Activated naive CD4-positive, alpha-beta T cell treated with anti-CD3 and anti-CD28 coated beads, Interleukin-2, amount 50 U/mL, for 72 hours (primary cell): ENCODE results near the gene BMI1. TPM values are rescaled to one million over a fixed set of nuclear protein-coding genes. Genes with fewer than 3 reads are reported as not detected.
"Not testable (repeated sequence)": the region's sequence is repeated elsewhere in the genome, so short reads cannot be mapped to it uniquely, and the experiment has no call there.

Experiments
- ATAC-seq, 2 donors: fragments of 150-1000 bp; cut with Tn5 transposase; 2 replicates each; pipeline ENCODE4 v1.10.0; 2021; ENCODE audit warnings: mild to moderate bottlenecking in 2 of 2, moderate library complexity in 2 of 2
- DNase-seq, 2 donors: peaks; one replicate each; pipeline ENCODE4 v3.0.0; 2021 to 2022; ENCODE audit warnings: low spot score in 2 of 2
- H3K27ac Mint-ChIP-seq, 2 donors: one replicate each; pipeline ENCODE4 v1.8.0; 2022; ENCODE audit warnings: mild to moderate bottlenecking in 2 of 2, mixed read lengths in 2 of 2
- H3K36me3 Mint-ChIP-seq, 2 donors: one replicate each; pipeline ENCODE4 v1.8.0; 2022; ENCODE audit warnings: mixed read lengths in 2 of 2
- H3K9me3 Mint-ChIP-seq, 2 donors: one replicate each; pipeline ENCODE4 v1.8.0; 2022; ENCODE audit warnings: mixed read lengths in 2 of 2
- total RNA-seq, 2 donors: library from RNA; stranded (reverse); gene quantifications; one replicate each; pipeline ENCODE4 v1.2.3, GENCODE V29; 2022

Gene BMI1
- total RNA-seq, 2 donors from 2014 or later, result 42.9 to 48.7 TPM

- Mint-ChIP-seq H3K27ac (no peak overlapping the region), H3K9me3 (peaks cover 3 to 5% of the 10 kb centered on the region in 2 donors), H3K36me3 (peaks cover 17 to 20% of the 10 kb centered on the region in 2 donors)
- ATAC-seq, result no peak
- DNase-seq, result no peak
Observed at GRCh38 chr10:22344249-22344648, 23.4 kb downstream of the BMI1 start.

- peaks cover 17 to 20% of the 10 kb centered on the region in 2 donors for H3K36me3 Mint-ChIP-seq
- no peak overlapping the region for H3K27ac Mint-ChIP-seq
- no peak for DNase-seq
- ATAC-seq, result no peak
- H3K9me3 Mint-ChIP-seq, result peaks cover 3 to 5% of the 10 kb centered on the region in 2 donors
Observed at GRCh38 chr10:22344781-22345300, 23.9 kb downstream of the BMI1 start.

- ATAC-seq (peak; percentile 21 to 54), DNase-seq (peak in 1 of 2 donors; percentile 50)
- Mint-ChIP-seq H3K9me3 (peaks cover 3 to 5% of the 10 kb centered on the region in 2 donors), H3K36me3 (peaks cover 17 to 20% of the 10 kb centered on the region in 2 donors), H3K27ac (no peak within 1 kb of the TSS)
Observed at GRCh38 chr10:22345301-22346095, 24.6 kb downstream of the BMI1 start, which contains the start of gene SPAG6. Gene SPAG6, plus strand, starts transcription at chr10:22345496. Its CDS starts 116 bp downstream, at chr10:22345612.

DNA sequence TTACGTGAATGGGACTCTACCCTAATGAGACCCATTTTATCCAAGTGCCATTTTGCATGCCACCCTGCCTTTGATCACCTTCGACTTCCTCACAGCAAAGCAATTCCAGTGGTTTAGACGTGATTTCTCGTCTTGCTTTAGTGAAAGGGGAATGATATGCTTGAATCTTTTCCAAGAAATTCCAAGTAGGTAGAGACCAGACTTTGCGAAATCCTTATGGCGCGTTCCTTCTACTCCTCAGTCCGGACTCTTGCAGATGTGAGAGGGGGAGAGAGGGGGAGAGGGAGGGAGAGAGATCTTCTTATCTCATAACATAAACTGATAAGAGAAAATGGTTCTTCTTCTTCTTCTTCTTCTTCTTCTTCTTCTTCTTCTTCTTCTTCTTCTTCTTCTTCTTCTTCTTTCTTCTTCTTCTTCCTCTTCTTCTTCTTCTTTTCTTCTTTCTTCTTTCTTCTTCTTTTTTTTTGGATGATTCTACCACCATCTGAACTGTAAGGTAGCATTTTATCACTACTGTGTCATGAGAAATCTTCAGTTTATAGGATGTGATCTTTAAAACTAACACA is 25.3 kb downstream of the BMI1 start:
- no peak for DNase-seq
- peaks cover 3 to 5% of the 10 kb centered on the region in 2 donors for H3K9me3 Mint-ChIP-seq
- no peak for ATAC-seq
- no peak overlapping the region for H3K27ac Mint-ChIP-seq
- H3K36me3 Mint-ChIP-seq, result peaks cover 17 to 20% of the 10 kb centered on the region in 2 donors

DNA sequence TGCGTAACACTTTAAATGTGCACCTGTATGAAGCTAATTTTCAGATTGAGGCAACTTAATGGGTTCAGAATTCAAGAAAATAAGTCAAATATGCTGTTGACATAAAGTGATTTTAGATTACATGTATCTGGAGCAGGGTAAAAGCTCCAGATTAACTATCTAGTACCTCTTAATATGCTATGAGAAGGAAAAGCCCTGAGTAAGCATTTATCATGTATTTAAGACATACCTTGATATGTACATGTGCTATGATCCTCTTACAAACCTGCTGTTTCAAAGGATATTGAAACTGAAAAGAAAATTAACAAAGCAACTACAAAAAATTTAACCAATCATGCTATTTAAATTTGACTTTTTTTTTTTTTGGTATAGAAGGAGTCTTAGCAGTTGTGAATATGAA is 28.9 kb downstream of the BMI1 start:
- Mint-ChIP-seq H3K36me3 (peaks cover 12 to 13% of the 10 kb centered on the region in 2 donors), H3K9me3 (peaks cover 3 to 5% of the 10 kb centered on the region in 2 donors), H3K27ac (no peak overlapping the region)
- no peak for ATAC-seq
- DNase-seq, result no peak

DNA sequence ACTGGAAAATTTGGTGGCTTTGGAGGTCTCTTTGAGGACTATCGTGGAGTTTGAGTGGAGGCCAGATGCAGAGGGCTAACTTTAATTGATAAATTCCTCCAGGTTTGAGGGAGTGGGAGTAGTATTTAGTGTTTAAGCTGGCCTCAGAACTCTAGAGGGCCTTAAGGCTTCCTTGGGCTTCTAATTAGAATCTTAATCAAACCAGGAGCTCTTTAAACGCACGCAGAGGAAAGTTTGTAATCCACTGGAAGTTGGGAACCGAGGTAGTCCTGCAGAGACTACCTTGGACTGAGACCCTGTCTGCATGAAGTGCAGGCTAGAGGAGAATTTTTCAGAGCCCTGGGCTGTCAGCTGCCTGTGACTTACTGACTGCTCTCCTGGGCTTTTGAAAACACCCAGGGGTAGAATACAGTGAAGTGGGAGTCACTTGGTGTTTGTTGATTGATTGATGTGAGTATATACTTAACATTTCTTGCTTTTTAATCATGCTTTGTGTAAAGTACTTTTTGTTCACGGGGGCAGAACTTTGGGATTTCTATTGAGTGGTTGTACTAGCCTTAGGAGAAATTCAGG is 30.3 kb downstream of the BMI1 start:
- ATAC-seq (no peak), DNase-seq (no peak)
- Mint-ChIP-seq H3K27ac (no peak overlapping the region), H3K9me3 (peaks cover 3 to 4% of the 10 kb centered on the region in 2 donors), H3K36me3 (peaks cover 4 to 5% of the 10 kb centered on the region in 2 donors)

DNA sequence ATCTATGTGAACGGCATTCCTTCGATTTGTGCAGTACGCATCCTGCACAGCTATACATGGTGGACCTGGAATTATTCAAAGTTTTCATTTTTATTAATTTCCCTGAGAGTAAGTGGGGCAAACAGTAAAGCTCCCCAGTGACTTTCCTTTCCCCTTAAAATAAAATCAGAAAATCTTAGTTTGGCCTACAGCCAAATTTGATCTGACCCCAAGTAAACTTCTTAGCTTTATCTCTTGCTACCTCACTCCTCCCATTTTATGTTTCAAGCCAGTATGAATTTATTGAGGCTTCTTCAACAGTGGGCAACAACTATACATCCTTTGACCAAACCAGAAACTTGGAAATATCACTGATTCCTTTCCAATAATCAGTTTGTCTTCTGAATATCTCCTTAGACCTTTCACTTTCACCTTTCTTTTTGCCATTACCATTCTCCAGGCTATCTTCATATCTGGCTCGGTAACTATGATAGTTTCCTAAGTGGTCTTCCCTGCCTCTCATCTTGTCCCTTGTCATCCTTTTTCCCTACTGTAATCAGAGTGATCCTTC is 35.5 kb downstream of the BMI1 start:
- Mint-ChIP-seq H3K9me3 (no peaks in the 10 kb centered on the region), H3K27ac (no peak overlapping the region), H3K36me3 (no peaks in the 10 kb centered on the region)
- no peak for DNase-seq
- ATAC-seq, result no peak

DNA sequence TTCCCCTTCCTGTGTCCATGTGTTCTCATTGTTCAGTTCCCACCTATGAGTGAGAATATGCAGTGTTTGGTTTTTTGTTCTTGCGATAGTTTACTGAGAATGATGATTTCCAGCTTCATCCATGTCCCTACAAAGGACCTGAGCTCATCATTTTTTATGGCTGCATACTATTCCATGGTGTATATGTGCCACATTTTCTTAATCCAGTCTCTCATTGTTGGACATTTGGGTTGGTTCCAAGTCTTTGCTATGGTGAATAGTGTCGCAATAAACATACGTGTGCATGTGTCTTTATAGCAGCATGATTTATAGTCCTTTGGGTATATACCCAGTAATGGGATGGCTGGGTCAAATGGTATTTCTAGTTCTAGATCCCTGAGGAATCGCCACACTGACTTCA is 36.9 kb downstream of the BMI1 start:
- not testable (repeated sequence) for DNase-seq, ATAC-seq, H3K36me3 Mint-ChIP-seq, H3K27ac Mint-ChIP-seq, H3K9me3 Mint-ChIP-seq

DNA sequence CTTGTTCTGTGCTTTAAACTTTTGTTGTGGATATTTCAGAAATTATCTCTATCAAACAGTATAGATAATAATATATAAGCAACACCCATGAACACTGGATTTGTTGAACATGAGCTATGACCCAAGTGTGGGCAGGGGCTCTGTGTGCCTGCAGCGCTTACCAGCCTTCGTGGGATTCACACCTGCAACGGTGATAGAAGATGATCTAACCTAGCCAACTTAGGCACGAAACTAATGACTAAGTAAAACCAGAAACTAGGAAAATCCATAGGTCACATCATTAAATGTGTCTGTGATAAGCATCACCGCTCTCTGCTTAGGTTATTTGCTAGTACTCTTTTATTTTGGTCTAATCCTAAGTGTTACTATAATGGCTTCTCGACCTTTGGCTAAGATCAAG is 42.4 kb downstream of the BMI1 start:
- no peaks in the 10 kb centered on the region for H3K36me3 Mint-ChIP-seq
- ATAC-seq (peak; percentile 41 to 73), DNase-seq (no peak)
- H3K27ac Mint-ChIP-seq, result no peak overlapping the region
- no peaks in the 10 kb centered on the region for H3K9me3 Mint-ChIP-seq

DNA sequence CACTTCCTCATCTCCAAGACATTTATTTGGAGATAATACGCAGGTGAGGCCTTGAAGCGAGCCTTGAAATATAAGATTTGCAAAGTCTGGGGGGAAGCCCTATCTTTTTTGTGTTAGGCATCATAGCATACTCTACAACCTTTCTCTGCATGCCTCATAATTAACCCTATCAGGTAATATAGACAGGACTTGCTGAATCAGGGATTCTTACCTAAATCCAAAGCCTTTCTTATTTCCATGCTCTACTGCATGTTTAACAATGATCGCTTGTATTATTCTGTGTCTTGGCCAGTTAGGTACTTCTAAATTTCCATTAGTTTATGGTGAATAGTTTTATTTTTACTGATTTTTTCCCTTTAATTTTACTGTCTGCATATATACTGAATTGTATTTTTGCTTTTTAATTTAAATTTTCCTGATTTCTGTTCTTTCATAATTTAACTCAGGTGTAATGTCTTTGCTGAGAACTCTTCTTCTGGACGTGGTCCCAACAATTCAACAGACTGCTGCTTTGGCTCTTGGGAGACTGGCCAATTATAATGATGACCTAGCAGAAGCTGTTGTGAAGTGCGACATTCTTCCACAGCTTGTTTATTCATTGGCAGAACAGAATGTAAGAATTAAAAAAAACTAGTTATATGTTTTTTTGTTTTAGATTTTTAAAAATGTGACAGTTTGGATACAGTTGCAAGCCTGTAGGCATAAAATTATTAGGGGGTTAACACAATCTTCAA is 43.7 kb downstream of the BMI1 start:
- Mint-ChIP-seq H3K9me3 (no peaks in the 10 kb centered on the region), H3K27ac (no peak overlapping the region), H3K36me3 (no peaks in the 10 kb centered on the region)
- DNase-seq (no peak), ATAC-seq (no peak)

GRCh38 chr10:22365233-22365632 is 44.3 kb downstream of the BMI1 start:
- ATAC-seq, result peak; percentile 31 to 48
- no peaks in the 10 kb centered on the region for H3K9me3 Mint-ChIP-seq
- DNase-seq, result no peak
- no peaks in the 10 kb centered on the region for H3K36me3 Mint-ChIP-seq
- no peak overlapping the region for H3K27ac Mint-ChIP-seq

GRCh38 chr10:22365644-22366434 is 44.9 kb downstream of the BMI1 start:
- H3K9me3 Mint-ChIP-seq, result no peaks in the 10 kb centered on the region

GRCh38 chr10:22366435-22366703 is 45.5 kb downstream of the BMI1 start:
- ATAC-seq (no peak), DNase-seq (no peak)
- Mint-ChIP-seq H3K27ac (peak overlapping the region in 1 of 2 donors; percentile 48), H3K36me3 (no peaks in the 10 kb centered on the region), H3K9me3 (no peaks in the 10 kb centered on the region)

More at GRCh38 chr10:22365644-22366434, 44.9 kb downstream of the BMI1 start:
- ATAC-seq (no peak), DNase-seq (no peak)
- Mint-ChIP-seq H3K36me3 (no peaks in the 10 kb centered on the region), H3K27ac (no peak overlapping the region)

DNA sequence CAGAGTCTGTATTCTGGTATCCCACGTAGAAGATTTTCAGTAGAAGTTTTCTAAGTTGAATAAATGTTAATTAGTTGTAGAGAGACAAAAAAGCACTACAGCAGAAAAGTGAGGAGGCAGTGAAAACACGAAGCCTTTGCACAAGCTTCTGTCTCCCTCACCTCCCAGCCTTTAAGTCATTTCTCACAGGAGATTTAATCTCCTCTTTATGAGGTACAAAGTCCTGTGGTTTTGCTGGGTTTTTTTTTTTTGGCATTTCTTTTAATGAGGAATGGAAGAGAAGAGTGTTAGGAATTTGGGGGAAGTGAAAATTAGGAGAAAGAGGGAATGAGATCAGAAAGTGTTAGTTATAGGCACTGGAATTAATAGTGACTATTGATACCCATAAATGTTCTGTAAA is 45.9 kb downstream of the BMI1 start:
- Mint-ChIP-seq H3K27ac (peak overlapping the region; percentile 48 to 52), H3K9me3 (no peaks in the 10 kb centered on the region)

GRCh38 chr10:22367471-22367870 is 46.6 kb downstream of the BMI1 start:
- no peak overlapping the region for H3K27ac Mint-ChIP-seq
- H3K36me3 Mint-ChIP-seq, result no peaks in the 10 kb centered on the region
- DNase-seq (no peak), ATAC-seq (peak; percentile 57 to 80)
- H3K9me3 Mint-ChIP-seq, result no peaks in the 10 kb centered on the region

More for the DNA sequence above, 45.9 kb downstream of the BMI1 start:
- no peaks in the 10 kb centered on the region for H3K36me3 Mint-ChIP-seq
- ATAC-seq (no peak), DNase-seq (no peak)

GRCh38 chr10:22368402-22368801 is 47.5 kb downstream of the BMI1 start:
- Mint-ChIP-seq H3K9me3 (no peaks in the 10 kb centered on the region), H3K36me3 (no peaks in the 10 kb centered on the region), H3K27ac (no peak overlapping the region)
- DNase-seq, result no peak
- ATAC-seq, result no peak
